ENCODE measurements around the gene KCNAB1. TPM values are rescaled to one million over a fixed set of nuclear protein-coding genes. Genes with fewer than 3 reads are reported as not detected.

The KCNAB1 gene
- total and polyA plus RNA-seq, 2 donors (not counting 1 experiment from before 2014, with no cell fraction given), result 0.03 to 0.33 TPM

DNA sequence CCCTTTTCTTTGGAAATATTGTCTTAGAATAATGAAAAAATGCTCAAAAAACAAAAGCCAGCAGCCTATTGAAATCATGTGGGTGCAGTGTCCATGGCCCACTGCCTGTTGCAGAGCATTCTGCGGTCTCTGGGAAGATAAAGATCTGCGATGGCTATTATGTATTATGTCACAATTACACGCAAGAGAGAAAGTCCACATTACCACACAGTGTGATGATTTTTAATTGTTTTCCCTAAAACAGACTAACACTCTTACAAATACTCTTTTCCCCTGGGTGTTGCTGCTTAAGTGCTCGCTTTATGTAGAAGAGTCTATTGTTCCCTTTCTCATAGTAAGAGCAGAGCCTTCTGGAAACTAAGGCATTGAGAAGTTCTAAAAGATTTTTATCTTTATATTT, 402.3 kb downstream of the KCNAB1 start:
- H3K27ac ChIP-seq (ENCODE audit: insufficient read depth, low read length), result no peak overlapping the region
- no peak overlapping the region for H3K9ac ChIP-seq (ENCODE audit: insufficient read depth, low read length)
- TF ChIP-seq EZH2 (IDR thresholded peaks at IDR 0.05; ENCODE audit: low read length, missing control alignments), result no peak
- TF ChIP-seq, protein P1, sequence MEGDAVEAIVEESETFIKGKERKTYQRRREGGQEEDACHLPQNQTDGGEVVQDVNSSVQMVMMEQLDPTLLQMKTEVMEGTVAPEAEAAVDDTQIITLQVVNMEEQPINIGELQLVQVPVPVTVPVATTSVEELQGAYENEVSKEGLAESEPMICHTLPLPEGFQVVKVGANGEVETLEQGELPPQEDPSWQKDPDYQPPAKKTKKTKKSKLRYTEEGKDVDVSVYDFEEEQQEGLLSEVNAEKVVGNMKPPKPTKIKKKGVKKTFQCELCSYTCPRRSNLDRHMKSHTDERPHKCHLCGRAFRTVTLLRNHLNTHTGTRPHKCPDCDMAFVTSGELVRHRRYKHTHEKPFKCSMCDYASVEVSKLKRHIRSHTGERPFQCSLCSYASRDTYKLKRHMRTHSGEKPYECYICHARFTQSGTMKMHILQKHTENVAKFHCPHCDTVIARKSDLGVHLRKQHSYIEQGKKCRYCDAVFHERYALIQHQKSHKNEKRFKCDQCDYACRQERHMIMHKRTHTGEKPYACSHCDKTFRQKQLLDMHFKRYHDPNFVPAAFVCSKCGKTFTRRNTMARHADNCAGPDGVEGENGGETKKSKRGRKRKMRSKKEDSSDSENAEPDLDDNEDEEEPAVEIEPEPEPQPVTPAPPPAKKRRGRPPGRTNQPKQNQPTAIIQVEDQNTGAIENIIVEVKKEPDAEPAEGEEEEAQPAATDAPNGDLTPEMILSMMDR (conservative IDR thresholded peaks at IDR 0.05 in 1 of 2, IDR thresholded peaks at IDR 0.05 in 1 of 2; ENCODE audit: low read depth in 1 of 2, low read length in 2 of 2), result no peak
- no peak overlapping the region for H3K4me2 ChIP-seq (ENCODE audit: extremely low read depth, insufficient read depth, low read length)
- H3K36me3 ChIP-seq (ENCODE audit: control insufficient read depth, insufficient read depth, low read length), result no peaks in the 10 kb centered on the region
- H4K20me1 ChIP-seq (ENCODE audit: control insufficient read depth, extremely low read depth, insufficient read depth, low read length), result no peaks in the 10 kb centered on the region
- no peaks in the 10 kb centered on the region for H3K4me1 ChIP-seq (ENCODE audit: control insufficient read depth, extremely low read depth, insufficient read depth, low read length)
- no peaks in the 10 kb centered on the region for H3K9me3 ChIP-seq (ENCODE audit: control insufficient read depth, insufficient read depth, low read depth, low read length)
- no peaks in the 10 kb centered on the region for H3K27me3 ChIP-seq (ENCODE audit: control insufficient read depth, insufficient read depth, low read length)
- H2AFZ ChIP-seq (ENCODE audit: low read length), result no peak overlapping the region
- H3K4me3 ChIP-seq (replicated peaks in 1 of 4; ENCODE audit: control extremely low read depth in 1 of 4, insufficient read depth in 1 of 4, low read depth in 3 of 4, low read length in 4 of 4), result no peak overlapping the region
- DNase-seq (ENCODE audit: low read depth in 2 of 2), result peak in 1 of 2 donors; percentile 59
- no peaks in the 10 kb centered on the region for H3K79me2 ChIP-seq (ENCODE audit: control insufficient read depth, insufficient read depth, low read length)

DNA sequence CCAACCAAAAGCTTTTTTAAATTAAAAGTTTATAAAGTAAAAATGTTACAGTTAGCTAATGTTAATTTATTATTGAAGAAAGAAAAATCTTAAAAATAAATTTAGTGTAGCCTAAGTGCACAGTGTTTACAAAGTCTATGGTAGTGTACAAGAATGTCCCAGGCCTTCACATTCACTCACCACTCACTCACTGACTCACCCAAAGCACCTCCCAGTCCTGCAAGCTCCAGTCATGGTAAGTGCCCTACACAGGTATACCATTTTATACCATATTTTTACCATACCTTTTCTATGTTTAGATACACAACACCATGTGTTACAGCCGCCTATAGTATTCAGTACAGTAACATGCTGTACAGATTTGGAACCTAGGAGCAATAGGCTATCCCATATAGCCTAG, 405.4 kb downstream of the KCNAB1 start:
- H3K27me3 ChIP-seq (ENCODE audit: control insufficient read depth, insufficient read depth, low read length), result no peaks in the 10 kb centered on the region
- no peak overlapping the region for H3K27ac ChIP-seq (ENCODE audit: insufficient read depth, low read length)
- no peak overlapping the region for H3K4me3 ChIP-seq (replicated peaks in 1 of 4; ENCODE audit: control extremely low read depth in 1 of 4, insufficient read depth in 1 of 4, low read depth in 3 of 4, low read length in 4 of 4)
- H3K9me3 ChIP-seq (ENCODE audit: control insufficient read depth, insufficient read depth, low read depth, low read length), result no peaks in the 10 kb centered on the region
- TF ChIP-seq EZH2 (IDR thresholded peaks at IDR 0.05; ENCODE audit: low read length, missing control alignments), result no peak
- TF ChIP-seq, protein P1 (conservative IDR thresholded peaks at IDR 0.05 in 1 of 2, IDR thresholded peaks at IDR 0.05 in 1 of 2; ENCODE audit: low read depth in 1 of 2, low read length in 2 of 2), result no peak
- DNase-seq (ENCODE audit: low read depth in 2 of 2), result peak in 1 of 2 donors; percentile 23
- H3K36me3 ChIP-seq (ENCODE audit: control insufficient read depth, insufficient read depth, low read length), result no peaks in the 10 kb centered on the region
- no peaks in the 10 kb centered on the region for H3K4me1 ChIP-seq (ENCODE audit: control insufficient read depth, extremely low read depth, insufficient read depth, low read length)
- H3K79me2 ChIP-seq (ENCODE audit: control insufficient read depth, insufficient read depth, low read length), result no peaks in the 10 kb centered on the region
- H3K4me2 ChIP-seq (ENCODE audit: extremely low read depth, insufficient read depth, low read length), result no peak overlapping the region
- H4K20me1 ChIP-seq (ENCODE audit: control insufficient read depth, extremely low read depth, insufficient read depth, low read length), result no peaks in the 10 kb centered on the region
- no peak overlapping the region for H3K9ac ChIP-seq (ENCODE audit: insufficient read depth, low read length)
- no peak overlapping the region for H2AFZ ChIP-seq (ENCODE audit: low read length)

DNA sequence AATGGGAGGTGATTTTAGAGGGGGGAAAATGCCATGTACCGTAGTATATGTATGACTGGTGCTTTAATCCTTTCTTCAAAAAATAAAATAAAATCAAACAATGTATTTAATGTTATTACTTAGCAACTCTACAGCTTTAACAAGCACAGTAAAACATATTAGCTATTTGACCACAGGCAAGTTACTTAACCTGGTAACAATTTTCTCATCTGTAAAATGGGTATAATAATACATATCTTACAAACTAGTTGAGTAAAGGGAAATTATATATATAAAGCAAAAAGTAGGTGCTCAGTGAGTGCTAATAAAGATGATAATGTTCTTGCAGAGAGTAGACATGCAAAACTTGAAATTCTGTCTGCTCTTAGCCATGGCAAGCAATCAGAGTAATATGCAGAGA, 406.7 kb downstream of the KCNAB1 start:
- no peak overlapping the region for H3K9ac ChIP-seq (ENCODE audit: insufficient read depth, low read length)
- H3K27me3 ChIP-seq (ENCODE audit: control insufficient read depth, insufficient read depth, low read length), result no peaks in the 10 kb centered on the region
- no peaks in the 10 kb centered on the region for H4K20me1 ChIP-seq (ENCODE audit: control insufficient read depth, extremely low read depth, insufficient read depth, low read length)
- no peak overlapping the region for H3K4me3 ChIP-seq (replicated peaks in 1 of 4; ENCODE audit: control extremely low read depth in 1 of 4, insufficient read depth in 1 of 4, low read depth in 3 of 4, low read length in 4 of 4)
- H3K4me1 ChIP-seq (ENCODE audit: control insufficient read depth, extremely low read depth, insufficient read depth, low read length), result no peaks in the 10 kb centered on the region
- no peaks in the 10 kb centered on the region for H3K79me2 ChIP-seq (ENCODE audit: control insufficient read depth, insufficient read depth, low read length)
- H3K9me3 ChIP-seq (ENCODE audit: control insufficient read depth, insufficient read depth, low read depth, low read length), result no peaks in the 10 kb centered on the region
- no peak overlapping the region for H3K27ac ChIP-seq (ENCODE audit: insufficient read depth, low read length)
- H3K36me3 ChIP-seq (ENCODE audit: control insufficient read depth, insufficient read depth, low read length), result no peaks in the 10 kb centered on the region
- H3K4me2 ChIP-seq (ENCODE audit: extremely low read depth, insufficient read depth, low read length), result no peak overlapping the region
- H2AFZ ChIP-seq (ENCODE audit: low read length), result no peak overlapping the region
- DNase-seq (ENCODE audit: low read depth in 2 of 2), result no peak
- TF ChIP-seq EZH2 (IDR thresholded peaks at IDR 0.05; ENCODE audit: low read length, missing control alignments), result no peak
- TF ChIP-seq, protein P1 (conservative IDR thresholded peaks at IDR 0.05 in 1 of 2, IDR thresholded peaks at IDR 0.05 in 1 of 2; ENCODE audit: low read depth in 1 of 2, low read length in 2 of 2), result no peak

Measured in fibroblast of lung (primary cell).